GM12801 (cell line): ENCODE data around the gene RRP36.

ENCODE experiments used
- TF ChIP-seq, protein P1 (sequence below): IDR thresholded peaks from one replicate; pipeline ENCODE4 v1.5.1; 2011; ENCODE audit warnings: control low read depth; ENCODE audit not compliant: insufficient read length; ENCODE audit errors: extremely low read depth

Gene RRP36

DNA sequence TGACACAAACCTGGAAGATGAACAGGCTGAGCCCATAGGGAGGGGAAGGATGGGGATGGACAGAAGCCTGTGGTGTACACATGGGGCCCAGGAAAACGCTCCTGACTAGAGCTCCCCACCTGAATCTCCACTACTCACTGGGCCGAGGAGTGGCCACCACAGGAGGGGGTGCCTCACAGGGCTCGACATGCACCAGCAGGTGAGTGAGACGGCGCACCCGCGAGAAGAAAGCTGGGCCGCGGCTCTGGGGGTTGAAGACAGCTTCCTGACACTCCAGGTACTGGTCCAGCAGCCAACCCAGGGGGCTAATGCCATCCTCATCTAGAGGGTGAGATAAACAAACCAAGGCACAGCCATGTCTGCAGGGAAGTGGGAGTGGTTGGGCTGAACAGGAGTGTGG is 21.9 kb downstream of the RRP36 start:
- TF ChIP-seq, protein P1, sequence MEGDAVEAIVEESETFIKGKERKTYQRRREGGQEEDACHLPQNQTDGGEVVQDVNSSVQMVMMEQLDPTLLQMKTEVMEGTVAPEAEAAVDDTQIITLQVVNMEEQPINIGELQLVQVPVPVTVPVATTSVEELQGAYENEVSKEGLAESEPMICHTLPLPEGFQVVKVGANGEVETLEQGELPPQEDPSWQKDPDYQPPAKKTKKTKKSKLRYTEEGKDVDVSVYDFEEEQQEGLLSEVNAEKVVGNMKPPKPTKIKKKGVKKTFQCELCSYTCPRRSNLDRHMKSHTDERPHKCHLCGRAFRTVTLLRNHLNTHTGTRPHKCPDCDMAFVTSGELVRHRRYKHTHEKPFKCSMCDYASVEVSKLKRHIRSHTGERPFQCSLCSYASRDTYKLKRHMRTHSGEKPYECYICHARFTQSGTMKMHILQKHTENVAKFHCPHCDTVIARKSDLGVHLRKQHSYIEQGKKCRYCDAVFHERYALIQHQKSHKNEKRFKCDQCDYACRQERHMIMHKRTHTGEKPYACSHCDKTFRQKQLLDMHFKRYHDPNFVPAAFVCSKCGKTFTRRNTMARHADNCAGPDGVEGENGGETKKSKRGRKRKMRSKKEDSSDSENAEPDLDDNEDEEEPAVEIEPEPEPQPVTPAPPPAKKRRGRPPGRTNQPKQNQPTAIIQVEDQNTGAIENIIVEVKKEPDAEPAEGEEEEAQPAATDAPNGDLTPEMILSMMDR, result no peak

DNA sequence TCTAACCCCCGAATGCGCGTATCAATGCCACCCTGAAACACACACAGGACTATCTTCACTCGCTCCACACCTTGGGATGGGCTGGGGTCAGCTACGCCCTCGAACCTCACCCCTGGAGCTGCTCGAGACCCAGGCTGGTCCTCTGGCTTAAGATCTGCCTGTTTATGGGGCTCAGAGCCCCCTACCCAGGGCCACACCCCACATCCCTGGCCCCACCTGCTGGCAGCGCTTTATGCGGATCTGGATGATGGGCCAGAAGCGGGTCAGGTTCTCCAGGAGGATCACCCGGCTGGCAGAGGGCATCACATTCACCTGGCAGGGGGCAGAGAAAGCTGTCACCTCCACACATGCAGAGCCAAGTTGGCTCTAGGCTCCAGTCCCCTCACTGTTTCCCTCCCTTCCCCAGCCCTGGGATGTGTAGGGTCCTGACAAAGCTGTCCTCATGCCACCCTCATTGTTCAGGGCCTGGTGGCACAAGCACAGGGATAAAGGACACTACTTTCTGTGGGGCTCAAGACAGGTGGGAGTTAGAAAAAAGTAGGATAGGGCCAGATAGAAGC is 24.0 kb downstream of the RRP36 start:
- TF ChIP-seq, protein P1, result no peak

DNA sequence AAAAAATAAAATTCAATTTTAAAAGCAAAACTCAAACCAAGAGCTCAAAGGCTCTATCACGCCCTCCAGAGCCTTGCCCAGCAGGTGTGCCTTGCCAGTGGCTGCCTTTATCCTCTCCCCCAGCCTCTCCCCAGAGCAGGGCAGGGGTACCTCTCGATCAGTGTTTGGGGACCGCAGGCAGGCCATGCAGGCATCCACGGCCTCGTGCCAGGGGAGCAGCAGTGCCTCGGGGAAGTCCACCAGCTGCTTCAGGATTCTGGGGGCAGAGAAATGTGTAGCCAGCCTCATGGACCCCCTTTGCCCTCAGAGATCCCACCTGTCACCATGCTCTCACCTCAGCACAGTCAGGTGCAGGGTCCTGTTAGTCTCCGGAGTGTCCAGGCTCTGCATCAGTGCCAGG is 26.6 kb downstream of the RRP36 start:
- TF ChIP-seq, protein P1, result no peak

DNA sequence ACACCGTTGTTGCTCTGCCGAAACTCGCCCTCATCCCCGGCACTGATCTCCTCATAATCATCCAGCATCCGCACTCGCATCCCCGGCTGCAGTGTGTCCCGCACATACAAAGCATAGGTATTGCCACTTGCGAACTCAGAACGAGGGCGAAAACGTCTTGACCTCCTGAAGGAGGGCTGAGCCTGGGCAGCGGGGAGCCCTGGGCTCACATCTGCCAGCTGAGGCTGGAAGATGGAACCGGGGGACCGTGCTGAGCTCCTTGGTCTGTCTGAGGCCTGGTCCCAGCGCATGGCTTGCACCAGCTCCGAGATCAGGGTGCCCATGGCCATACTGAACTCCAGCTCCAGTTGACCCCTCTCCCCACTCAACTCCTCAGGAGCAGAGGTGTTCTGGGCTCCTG is 29.6 kb downstream of the RRP36 start:
- TF ChIP-seq, protein P1, result no peak

DNA sequence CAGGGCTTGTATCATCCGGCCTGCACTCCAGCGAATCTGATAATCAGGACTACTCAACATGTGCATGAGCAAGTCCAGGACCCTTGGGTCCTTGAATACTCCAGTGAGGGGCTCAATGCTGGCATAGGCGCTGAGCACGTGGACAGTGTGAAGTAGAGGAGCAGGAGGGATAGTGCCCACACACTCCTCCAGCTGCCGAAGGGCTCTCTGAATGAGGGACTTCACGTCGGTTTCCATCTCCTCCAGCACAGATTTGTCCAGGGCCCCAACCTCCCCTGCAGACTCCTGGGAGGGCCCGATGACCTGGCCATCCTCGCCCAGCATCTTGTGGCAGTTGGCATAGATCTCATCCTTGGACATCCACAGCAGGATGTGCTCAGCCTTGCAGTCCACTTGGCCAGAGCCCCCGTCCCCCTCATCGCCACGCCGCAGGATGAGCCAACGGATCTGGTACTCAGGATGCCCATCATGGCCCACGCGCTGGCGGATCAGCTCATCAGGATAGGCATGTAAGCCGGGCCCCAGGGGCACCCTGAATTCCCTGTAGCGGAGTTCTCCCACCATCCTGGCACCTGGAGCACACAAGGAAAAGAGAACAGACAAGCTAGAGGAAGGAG is 30.9 kb downstream of the RRP36 start:
- TF ChIP-seq, protein P1, result no peak

DNA sequence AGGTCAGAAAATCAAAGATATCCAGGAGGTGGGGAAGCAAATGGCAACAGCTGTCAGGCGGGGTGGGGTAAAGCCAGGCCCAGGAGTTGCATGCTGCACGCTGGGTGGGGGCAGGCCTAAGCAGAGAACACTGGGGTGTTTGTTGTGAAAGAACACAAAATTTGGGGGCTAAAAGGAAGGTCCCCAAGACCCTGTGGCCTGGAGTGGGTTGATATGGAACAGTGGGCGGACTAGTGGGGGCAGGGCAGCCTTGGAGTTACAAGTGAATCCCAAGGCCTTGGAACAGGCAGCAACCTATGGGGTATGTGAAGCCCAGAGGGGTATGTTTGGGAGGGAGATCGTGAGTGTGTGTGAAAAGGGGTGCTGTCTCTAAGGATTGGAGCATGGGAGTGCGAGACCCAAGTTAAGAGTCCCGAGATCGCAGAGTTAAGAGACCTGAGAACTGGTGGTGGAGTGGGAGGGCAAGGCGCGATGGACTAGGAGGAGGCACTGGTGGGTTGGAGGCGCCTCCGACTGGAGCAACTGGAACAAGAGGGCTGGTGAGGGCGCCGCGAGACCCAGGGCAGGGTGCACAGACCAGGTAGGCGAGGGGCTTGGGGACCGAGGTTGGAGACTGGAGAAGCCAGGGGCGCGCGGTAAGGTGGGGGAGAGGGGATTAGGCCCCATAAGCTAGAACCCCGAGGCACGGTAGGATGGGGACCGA is 31.6 kb downstream of the RRP36 start:
- TF ChIP-seq, protein P1, result no peak

DNA sequence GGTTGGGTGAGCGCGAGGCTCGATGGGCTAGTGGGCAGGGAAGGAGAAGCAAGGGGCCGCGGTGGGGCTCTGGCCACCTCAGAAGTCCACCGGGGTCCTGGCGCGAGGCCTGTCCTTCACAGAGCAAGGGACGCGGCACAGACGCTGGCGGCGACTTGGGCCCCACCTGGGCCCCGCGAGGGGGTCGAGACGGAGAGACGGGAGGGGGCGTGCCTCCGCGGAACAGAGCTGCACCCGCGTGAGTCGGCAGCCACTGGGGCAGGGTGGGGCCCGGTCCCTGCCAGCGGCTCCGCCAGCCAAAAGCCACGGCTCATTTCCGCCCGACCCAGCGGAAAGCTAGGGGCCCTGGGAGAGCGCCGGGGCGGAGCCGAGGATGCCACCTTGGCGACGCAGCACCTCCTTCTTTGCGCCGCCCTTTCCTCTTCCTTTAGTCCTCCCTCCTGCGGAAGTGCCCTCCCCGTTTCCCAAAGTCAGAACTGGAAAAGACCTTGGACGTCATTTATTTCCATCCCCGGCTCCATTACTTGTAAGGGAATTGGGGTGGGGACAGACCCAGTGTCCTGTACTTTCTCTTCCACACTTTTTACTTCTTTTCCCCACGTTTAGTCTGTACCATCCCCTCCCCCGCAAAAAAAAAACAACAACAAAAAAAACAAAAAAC is 32.3 kb downstream of the RRP36 start, which contains the start of gene CUL7:
Gene CUL7 (minus strand): TSS at position 307 of the 661 bp plus-strand sequence. CDS start 1,063 bp downstream, outside the sequence.
- TF ChIP-seq, protein P1, result no peak
